Hindlimb muscle (tissue), 1 donor: ENCODE data around the gene NRTN. TPM values are rescaled to one million over a fixed set of nuclear protein-coding genes. Genes with fewer than 3 reads are reported as not detected.
"Not testable (repeated sequence)": the region's sequence is repeated elsewhere in the genome, so short reads cannot be mapped to it uniquely, and the experiment has no call there.

Experiments used
- DNase-seq: peaks from one replicate; pipeline ENCODE4 v3.0.0-alpha.2; 2013
- polyA plus RNA-seq: library from polyadenylated mRNA; unstranded; fragments of 120-200 nt; gene quantifications from one replicate; pipeline ENCODE4 v1.2.1, GENCODE V29; 2013; ENCODE audit not compliant: insufficient read length

NRTN gene
- polyA plus RNA-seq = 0.53 TPM

DNA sequence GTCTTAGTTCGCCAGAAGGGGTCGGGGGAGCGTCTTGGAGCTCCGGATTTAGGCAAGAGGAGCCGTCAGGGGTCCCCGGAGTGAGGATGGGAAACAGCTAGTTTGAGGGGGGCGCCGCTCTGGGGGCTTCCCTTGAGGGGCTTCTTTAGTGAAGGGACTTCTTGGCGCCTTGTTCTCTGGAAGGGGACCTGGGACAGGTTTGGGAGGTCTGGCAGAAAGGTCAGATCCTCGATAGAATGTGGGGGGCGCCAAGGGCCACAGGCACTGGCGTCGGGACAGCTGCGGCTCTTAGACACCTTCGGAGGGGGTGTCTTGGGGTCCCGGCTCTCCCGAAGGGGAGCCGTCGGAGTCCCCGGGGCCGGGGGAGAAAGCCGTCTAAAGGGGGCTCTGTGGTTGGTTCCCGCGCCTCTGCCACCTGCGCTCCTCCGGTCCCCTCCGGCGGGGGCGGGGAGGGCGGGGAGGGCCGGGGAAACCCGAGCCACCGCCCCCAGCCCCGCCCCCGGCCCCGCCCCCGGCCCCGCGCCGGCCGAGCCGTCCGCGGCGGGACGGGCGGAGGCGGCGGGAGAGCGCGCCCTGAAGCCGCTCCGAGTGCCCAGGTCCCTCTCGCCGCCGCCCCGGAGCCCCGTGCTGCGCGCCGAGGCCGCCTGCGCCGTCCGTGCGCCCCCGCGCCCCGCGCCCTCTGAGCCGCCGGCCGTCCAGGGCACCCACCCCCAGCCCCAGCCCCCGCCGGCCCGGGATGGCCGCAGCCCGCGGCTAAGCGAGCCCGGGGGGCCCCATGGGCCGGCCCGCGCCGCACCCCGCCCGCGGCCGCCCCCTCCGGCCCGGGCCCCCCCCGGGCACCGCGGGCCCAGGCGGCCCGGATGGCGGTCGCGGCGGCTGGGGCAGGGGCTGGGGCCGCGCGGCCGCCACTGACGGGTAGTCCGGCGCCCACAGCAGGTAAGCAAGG lies at the start of gene NRTN:
NRTN (plus strand) TSS at position 552 of the 946 bp plus-strand sequence. CDS start 19,099 bp downstream, outside the sequence.
- DNase-seq = no peak

- DNase-seq = no peak
Measured at GRCh38 chr19:5762608-5763217, 42.2 kb upstream of the NRTN start.

DNA sequence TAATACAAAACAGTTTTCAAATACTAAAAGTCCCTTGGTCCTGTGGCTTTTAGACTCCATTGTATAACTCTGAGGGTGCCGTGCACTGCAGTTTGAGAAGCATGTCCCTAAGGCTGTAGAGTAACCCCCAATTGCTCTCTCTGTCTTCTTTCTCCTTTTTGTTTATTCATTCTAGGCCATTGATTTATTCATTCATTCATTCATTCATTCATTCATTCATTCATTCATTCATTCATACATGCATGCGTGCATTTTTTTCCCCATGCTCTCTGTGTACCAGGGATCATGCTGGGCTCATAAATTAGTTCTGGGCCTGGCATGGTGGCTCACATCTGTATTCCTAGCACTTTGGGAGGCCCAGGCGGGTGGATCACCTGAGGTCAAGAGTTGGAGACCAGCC lies 39.6 kb upstream of the NRTN start:
- DNase-seq = no peak

- DNase-seq = no peak
Measured at GRCh38 chr19:5767949-5768348, 36.9 kb upstream of the NRTN start.

DNA sequence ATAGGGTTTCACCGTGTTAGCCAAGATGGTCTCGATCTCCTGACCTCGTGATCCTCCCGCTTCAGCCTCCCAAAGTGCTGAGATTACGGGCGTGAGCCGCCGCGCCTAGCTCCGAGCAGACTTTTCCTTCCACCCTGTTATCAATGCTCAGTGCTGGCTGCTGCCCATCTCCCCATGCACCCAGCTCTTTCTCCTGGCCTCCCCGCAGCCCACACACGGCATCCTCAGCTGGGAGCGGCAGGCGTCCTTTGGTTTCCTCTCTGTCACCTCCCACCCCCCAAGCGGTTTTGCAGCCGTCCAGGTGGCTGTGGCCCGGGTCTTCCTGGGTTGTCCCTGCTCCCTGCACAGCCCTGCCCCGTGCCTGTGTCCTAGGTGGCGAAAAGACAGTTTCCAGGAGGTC lies 32.5 kb upstream of the NRTN start:
- no peak for DNase-seq

- DNase-seq = no peak
Measured at GRCh38 chr19:5773276-5773675, 31.6 kb upstream of the NRTN start.

DNA sequence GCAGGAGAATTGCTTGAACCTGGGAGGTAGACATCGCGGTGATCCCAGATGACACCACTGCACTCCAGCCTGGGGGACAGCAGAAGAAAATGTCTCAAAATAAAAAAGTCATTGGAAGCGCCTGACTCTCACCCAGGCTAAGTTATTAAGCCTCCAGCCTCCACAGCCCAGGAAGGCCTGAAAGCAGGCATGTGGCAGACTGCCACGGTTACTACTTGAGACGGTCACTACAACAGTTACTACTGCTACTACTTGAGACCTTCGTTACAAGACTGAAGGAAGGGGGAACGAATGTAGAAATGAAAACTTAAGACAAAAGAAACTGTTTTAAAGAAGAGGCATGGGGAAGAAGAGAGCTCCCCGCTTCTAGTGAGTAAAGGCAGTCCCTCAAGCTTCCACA lies 29.9 kb upstream of the NRTN start:
- no peak for DNase-seq

DNA sequence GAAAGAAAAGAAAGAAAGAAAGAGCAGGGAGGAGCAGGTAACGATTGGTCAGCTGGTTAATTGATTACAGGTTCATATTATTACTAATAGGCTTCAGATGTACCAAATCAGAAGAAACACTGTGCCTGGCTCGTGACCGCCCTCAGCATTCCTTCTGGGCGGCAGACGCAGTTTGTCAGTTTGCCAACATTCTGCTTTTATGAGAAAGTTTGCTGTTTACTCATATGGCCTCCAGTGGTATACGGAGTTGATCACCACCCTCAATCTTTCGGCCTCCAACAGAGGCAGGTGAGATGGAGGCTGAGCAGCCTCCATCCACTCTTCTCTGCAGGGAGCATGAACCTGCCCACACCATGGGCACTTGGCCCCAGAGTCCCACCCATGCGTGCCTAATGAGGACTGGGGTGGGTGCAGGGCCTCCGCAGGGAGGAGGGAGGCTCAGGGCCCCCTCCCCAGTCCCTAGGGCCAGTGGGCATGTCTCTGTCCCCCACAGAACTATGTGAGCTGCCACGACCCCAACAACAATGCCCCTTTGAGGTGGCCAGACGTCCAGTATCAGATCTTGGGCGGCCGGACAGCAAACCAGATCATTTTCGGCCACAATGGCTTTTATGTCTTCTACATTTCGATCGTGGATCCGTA lies 29.1 kb upstream of the NRTN start:
- DNase-seq = no peak

DNA sequence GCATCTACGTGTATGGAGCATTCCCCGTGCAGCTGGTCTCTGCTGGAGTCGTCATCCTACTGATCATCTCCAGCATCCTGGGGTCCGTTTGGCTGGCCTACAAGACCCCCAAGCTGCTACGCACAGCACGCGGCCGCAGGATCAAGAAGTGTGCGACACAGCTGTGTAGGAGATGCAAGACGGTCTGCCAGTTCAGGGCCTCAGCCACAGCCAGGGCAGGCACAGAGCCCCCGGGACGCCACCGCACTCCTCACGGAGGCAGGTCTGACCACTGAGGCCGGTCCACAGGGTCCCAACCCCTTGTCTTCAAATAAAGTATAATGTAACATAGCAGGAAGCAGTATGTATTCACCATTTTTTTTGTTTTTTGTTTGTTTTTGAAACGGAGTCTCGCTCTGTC lies 26.5 kb upstream of the NRTN start:
- no peak for DNase-seq

DNA sequence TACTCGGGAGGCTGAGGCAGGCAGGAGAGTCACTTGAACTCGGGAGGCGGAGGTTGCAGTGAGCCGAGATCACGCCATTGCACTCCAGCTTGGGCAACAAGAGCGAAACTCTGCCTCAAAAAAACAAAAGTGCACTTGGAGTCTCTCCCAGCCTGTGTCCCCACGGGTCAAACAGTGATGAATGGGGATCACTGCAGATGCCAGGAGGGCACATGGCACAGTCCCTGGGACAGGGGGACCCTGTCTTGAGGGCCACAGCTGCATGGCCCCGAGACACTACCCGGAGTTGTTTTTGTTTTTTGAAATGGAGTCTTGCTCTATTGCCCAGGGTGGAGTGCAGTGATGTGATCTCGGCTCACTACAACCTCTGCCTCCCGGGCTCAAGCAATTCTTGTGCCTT lies 24.0 kb upstream of the NRTN start:
- not testable (repeated sequence) for DNase-seq

GRCh38 chr19:5782322-5782721 lies 22.5 kb upstream of the NRTN start:
- no peak for DNase-seq

DNA sequence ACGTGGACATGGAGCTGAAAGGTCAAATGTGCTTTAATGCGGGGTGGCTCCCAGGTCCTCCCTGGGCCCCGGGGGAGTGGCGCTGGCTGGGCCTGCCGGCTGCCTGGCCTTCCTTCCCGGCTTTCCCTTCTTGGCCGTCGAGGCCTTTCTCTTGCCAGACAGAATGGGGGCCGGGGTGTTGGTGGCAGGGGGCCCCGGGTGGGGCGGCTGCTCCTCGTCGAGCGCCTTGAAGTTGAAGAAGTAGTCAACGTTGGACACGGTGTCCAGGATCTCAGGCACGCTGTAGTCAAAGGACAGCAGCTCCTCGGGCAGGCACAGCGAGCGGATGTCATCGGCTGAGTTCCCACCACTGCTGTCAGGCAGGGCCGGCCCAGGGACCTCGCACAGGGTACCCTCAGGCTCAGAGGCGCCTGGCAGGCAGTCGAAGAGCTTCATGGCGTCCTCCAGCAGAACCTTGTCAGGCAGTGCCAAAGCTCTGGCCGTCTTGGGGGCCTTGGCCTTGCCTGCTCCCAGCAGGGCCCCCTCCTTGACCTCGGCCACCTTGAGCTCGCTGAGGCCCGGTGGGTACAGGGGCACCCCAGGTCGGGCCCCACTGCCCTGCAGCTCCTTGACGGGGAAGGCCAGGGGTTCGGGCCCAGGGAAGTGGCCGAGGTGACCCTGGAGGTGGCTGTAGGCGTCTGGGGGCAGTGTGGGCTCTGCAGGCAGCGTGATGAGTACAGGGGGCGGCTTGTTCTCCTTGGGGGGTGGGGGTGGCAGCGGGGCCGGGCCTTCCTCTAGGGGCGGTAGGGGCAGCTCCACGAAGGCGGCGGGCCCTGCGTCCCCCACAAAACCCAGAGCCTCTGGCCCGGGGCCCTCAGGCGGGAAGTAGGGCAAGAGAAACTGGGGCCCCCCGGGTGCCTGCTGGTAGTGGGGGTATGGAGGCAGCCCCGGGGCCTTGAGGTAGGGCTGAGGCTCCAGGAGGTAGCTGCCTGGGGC lies 21.6 kb upstream of the NRTN start:
- no peak for DNase-seq

- no peak for DNase-seq
Measured at GRCh38 chr19:5784581-5785147, 20.2 kb upstream of the NRTN start, which contains the start of gene PRR22. PRR22 (minus strand) TSS chr19:5784746; CDS start chr19:5784660, 86 bp downstream.

- DNase-seq = no peak
Measured at GRCh38 chr19:5785423-5785822, 19.4 kb upstream of the NRTN start.

DNA sequence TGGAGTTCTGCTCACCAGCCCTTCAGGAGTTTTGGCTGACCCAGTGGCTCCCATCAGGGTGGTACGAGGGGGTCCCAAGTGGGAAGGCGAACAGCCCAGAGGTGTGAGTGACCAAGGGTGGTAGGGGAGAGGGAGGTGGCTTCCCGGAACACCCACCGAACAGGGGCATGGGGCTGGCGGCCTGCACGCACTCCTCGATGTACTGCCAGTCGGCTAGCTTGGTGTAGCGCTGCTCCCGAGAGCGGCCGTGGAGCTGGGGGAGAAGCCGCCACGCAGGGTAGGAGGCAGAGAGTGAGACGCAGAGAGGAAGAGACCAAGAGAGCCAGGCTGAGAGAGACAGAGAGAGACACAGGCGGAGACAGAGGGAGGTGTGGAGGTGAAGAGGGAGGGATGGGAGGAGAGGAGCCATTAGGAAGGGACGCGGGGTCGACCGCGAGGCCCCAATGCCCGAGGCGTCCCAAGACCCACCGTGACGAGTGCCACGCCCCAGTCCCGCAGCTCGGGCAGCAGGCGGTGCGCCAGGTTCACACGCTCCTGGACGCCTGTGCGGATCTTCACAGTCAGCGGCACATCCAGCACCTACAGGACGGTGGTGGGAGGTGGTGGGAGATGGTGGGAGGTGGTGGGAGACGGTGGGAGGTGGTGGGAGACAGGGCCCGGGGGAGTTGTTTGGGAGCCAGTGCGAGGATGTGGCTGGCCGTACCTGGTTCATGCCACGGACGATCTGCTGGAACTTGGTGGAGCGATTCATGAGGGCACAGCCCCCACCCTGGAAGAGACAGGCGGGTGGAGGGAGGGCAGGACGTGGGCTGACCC lies 18.1 kb upstream of the NRTN start:
- no peak for DNase-seq

- DNase-seq = no peak
Measured at GRCh38 chr19:5787409-5788182, 17.3 kb upstream of the NRTN start.

DNA sequence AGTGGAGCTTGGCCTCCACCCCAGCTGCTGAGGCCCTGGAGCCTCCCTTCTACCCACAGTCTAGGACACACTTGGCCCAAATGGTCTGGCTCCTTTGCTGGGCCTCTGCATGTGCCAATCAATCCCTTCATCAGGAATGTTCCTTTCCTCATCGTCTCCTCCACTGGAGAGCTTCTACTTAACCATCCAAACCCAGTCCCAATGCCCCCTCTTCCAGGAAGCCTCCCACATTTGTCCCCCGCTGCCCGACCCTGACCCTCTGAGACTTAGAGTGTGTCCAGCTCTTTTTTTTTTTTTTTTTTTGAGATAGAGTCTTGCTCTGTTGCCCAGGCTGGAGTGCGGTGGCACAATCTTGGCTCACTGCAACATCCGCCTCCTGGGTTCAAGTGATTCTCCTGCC lies 16.4 kb upstream of the NRTN start:
- DNase-seq = no peak

- no peak for DNase-seq
Measured at GRCh38 chr19:5789351-5789761, 15.5 kb upstream of the NRTN start.

DNA sequence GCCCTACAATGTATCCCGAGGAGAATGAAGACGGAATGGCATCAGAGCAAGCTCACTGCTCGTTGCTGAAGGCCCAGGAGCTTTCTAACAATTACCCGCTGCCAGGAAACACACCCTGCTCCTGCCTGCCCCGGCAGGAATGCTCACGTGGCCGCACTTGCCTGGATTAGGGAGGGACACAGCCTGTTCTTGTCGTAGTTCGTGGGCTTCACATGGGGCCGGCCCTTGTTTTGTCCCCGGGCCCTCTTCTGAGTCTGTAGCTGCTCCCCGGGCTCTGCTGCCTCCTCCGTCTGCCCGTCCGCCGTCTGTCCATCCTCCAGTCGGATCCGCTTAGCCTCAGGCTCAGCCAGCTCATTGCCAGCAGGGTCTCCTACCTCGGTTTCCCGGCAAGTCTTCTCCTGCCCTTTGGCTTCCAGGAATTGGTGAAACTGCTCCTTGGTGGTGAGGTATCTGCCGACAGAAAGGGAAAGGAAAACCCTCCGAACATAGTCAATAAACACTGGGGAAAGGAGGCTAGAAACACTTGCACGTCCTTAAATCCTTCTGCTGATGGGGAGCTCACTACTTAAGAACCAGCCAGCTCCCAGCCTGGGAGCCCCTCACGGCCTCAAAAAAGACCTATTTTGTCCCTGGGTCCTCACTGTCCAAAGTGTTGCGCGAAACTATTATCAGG lies 14.8 kb upstream of the NRTN start:
- DNase-seq = no peak
